Measurements from ENCODE around the gene ZFTA.
"Not testable (repeated sequence)": the region's sequence is repeated elsewhere in the genome, so short reads cannot be mapped to it uniquely, and the experiment has no call there.

The ZFTA gene

DNA sequence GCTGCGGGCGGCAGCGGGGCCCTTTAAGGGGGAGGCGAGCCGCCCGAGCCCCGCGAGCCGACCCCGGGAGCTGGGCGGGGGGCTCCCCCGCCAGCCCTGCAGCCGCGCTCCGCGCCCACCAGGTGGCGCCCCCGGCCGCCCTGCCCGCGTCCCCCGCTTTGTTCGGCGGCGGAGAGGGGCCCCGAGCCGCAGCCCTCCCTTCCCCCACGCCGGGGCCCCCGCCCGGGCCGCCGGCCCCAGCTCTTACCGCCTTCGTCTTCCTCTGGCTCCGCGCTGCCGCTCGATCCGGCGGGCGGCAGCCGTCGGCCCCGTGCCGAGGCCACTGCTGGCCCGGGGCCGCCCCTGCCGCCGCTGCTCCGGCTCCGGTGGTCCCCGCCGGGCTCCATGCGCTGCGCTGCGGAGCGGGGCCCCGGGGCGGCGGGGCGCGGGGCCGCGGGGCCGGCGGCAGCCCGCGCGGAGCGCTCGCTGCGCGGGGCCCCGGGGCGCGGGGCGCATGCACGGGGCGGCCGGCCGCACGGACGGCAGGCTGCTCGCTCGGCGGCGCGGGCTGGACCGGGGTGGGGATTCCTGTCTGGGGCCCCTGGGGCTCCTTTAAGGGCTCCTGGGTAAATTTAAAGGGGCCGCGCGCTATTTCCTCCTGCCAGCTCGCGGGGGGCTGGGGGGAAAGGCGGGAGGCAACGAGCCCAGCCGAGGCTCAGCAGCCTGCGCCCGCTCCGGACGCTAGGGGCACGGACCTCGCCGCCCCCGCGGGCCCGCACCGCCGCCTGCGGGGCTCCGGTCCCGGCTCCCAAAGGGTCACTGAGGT lies at the start of gene ZFTA:
ZFTA (minus strand) TSS at position 539 of the 805 bp plus-strand sequence; CDS start at position 386, 153 bp downstream.
- DNase-seq, result no peak

DNA sequence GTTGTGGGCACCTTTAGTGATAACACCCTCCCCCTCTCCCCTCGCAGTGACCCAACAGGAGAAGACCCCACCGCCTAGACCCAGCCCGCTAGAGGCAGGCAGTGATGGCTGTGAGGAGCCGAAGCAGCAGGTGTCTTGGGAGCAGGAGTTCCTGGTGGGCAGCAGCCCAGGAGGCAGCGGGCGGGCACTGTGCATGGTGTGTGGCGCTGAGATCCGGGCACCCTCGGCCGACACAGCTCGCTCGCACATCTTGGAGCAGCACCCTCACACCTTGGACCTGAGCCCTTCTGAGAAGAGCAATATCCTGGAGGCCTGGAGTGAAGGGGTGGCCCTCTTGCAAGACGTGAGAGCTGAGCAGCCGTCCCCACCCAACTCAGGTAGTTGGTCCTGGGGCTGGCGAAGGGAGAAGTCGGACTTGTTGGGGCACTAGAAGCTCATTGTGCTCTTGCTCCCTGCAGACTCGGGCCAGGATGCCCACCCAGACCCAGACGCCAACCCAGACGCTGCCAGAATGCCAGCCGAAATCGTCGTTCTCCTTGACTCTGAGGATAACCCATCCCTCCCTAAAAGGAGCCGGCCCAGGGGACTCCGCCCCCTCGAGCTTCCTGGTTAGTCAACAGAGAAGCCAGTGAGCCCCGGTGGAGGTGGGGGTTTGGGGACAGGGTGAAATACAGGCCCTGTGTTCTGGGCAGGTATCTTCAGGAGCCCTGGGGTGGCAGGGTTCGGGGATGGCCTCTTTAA lies 49.4 kb upstream of the ZFTA start:
- no peak for DNase-seq

DNA sequence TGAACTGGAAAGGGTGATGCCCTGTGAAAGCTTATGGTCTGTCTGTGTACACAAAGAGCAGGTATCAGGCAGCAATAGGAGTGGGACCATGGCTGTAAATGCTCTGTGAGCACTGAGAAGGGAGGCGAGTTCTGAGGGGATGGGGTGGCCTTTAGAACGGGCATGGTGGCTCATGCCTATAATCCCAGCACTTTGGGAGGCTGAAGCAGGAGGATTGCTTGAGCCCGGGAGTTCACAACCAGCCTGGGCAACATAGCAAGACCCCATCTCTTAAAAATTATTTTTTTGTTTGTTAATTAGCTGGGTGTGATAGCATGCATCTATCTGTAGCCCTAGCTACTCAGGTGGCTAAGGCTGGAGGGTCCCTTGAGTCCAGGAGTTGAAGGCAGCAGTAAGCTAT lies 48.2 kb upstream of the ZFTA start:
- DNase-seq, result no peak

DNA sequence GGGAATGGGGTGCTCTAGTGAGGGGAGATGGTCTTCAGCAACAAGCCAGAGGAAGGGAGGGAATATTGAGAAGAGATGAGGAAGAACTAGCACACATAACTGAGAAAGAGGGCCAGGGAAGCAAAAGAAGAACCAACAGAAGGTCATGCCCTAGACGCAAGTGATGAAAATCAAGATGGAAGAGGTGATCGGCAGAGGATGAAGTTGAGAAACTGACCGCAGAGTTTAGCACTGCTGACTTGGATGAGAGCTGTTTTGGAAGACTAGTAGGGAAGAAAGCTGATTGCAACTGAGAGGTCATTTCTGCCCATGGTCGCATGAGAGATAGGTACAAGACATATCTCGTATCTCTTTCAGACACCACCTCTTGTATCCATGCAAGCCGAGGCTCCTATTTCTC lies 47.6 kb upstream of the ZFTA start:
- DNase-seq, result no peak

DNA sequence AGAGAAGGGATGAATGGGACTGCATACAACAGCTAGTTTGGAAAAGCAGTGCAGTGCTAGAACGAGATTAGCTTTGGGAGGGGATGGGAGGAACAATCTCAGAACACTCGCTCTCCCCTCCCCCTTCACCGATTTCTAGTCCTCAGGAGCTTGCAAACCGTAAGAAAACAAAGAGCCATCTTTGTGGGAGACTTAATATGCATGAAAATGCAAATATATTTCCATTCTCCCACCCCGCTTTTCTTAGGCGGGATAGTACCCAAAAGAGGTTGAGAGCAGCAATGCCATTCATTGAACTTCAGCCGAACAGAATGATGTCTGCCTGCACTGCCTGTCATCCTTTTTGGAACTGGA lies 45.8 kb upstream of the ZFTA start:
- no peak for DNase-seq

DNA sequence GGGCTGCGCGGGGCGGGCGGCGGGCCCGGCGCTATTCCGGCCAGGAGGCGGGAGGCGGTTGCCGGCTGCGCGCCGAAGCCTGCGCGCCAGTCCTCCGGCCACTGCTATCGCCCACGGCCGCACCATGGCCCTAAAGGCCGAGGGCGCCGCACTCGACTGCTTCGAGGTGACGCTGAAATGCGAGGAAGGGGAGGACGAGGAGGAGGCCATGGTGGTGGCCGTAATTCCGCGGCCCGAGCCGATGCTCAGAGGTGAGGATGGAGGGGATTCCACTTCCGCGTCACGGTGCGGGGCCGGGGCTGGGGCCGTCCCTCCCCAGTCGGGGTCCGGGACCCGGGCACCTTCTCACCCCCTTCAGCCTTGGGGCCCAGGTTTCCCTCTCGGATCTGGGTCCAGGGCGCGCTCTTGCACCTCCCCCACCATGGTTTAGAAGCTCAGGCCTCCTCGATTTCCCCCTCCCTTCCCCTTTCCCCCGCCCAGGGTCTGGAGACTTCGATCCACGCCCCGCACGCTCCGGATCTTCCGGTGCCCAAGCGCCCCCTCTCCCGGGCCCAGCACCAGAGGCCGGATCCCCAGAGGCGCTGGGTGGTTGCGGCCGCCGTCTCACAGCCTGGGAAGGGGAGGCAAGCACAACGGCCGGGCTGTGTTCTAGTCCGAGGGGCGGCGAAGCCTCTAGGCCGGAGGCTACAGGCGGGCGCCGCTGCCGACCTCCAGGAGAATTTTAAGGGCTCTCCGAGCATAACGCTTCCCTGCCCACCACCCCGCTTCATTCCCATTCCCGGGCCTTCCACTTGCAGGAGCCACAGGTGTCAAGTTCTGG lies 45.2 kb upstream of the ZFTA start:
- no peak for DNase-seq

DNA sequence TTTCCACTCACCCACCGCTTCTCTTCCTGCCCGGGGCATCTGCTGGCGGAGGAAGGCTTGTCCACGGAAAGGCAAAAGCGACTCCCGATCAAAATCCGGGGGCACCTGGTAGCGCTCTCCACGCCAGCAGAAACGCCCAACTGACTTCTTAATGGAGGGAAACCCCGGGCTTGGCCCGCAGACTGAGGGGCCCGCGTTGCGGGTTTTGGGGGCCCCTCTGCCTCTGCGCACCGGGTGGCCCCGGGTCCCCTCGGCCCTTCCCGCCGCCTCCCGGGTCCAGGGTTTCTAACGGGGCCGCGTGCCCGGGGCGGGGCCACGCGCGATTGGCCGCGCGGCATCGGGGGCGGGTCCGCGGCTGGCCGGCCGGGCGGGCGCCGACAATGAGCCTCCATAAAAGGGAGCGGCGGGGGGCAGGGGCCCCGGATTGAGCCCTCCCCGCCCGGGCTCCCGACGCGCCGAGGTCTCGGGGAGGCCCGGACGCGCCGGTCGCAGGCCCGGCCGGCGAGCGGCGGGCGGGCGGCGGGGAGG lies 44.5 kb upstream of the ZFTA start, which contains the start of gene SPINDOC:
SPINDOC (plus strand) TSS at position 422 of the 528 bp plus-strand sequence. CDS start 231 bp downstream, outside the sequence.
- DNase-seq, result peak; percentile 32

DNA sequence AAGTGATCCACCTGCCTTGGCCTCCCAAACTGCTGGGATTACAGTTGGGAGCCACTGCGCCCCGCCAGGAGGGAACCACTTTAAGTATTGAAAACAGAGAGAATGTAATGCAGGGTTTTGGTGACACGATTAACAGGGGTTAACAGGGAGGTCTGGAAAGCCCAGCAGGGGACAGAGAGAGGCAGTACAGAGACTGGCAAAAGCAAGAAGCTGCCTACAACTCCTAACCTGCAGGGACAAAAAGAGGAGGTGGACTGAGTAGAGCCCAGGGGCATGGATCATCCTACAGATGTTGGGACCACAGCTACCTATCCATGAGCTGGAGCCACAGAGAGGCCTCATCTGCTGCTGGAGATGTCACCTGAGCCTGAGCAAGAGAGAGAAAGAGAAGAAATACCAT lies 42.9 kb upstream of the ZFTA start:
- DNase-seq, result no peak

DNA sequence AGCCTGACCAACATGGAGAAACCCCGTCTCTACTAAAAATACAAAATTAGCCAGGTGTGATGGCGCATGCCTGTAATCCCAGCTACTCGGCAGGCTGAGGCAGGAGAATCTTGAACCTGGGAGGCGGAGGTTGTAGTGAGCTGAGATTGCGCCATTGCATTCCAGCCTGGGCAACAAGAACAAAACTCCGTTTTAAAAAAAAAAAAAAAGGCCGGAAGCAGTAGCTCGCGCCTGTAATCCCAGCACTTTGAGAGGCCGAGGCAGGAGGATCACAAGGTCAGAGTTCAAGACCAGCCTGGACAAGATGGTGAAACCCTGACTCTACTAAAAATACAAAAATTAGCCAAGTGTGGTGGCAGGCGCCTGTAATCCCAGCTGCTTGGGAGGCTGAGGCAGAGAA lies 41.8 kb upstream of the ZFTA start:
- DNase-seq, result not testable (repeated sequence)

DNA sequence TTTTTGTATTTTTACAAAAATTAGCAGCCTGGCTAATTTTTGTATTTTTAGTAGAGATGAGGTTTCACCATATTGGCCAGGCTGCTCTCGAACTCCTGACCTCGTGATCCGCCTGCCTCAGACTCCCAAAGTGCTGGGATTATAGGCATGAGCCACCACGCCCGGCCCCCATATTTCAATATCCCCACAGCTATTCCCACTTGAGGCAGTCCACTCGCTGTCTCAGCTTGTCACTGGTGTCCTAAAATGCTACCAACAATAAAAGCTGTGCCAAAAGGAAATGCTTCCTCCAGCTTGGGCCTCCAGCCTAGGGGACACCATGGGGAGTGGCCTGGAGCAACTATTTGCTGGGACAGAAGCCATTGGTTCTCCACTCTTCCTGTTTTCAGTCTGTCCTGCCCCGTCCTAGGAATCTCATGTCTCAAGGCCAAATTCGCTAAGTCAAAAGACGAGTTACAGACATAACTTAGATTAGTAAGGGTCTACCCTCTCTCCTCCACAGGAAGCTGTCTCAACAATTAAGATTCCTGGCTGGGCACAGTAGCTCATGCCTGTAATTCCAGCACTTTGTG lies 37.4 kb upstream of the ZFTA start:
- DNase-seq, result no peak

DNA sequence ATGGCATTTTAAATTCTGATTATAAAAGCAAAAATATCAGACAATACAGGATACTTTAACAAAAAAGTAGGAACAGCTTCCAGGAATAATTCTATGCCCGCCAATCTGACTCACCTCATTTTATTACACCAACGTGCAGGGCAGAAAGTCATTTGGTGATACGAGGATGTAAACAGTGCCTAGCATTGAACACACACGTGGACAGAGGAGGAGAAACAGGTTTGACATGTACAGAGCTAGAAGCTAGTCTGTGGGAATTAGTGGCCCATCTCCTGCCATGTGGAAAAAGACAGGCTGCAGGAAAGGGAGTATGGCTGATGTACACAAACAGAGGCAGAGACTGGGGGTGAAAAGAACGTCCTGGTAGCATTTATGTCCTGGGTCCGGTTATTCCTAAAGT lies 35.7 kb upstream of the ZFTA start:
- no peak for DNase-seq

DNA sequence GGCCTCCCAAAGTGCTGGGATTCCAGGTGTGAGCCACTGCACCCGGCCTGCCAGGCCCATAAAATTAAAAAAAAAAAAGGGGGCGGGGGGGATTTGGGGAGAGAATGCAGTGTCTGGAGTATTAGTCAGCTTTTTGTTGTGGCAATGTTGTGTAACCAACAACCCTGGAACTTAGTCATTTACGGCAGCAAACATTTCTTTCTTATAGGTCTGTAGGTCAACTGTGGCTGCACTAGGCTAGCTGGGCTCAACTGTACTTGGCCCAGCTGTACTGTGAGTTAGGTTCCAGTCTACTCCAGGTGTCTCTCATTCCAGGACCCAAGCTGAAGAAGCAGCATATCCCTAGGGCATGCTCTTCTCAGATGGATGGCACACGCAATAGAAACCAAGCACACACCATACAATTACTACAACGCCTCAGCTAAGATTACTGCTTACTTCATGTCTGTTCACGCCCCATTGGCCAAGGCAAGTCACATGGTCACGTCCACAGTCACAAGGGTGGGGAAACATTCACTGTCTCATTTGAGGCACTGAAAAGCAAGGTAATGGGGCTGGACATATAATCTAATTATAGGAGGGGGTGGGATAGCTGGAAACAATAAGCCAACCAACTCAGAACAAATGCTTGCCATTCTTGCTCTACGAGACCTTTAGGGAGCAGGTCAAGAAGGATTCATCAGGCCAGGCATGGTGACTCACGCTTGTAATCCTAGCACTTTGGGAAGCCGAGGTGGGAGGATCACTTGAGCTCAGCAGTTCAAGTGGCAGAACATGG lies 34.3 kb upstream of the ZFTA start:
- DNase-seq, result no peak

DNA sequence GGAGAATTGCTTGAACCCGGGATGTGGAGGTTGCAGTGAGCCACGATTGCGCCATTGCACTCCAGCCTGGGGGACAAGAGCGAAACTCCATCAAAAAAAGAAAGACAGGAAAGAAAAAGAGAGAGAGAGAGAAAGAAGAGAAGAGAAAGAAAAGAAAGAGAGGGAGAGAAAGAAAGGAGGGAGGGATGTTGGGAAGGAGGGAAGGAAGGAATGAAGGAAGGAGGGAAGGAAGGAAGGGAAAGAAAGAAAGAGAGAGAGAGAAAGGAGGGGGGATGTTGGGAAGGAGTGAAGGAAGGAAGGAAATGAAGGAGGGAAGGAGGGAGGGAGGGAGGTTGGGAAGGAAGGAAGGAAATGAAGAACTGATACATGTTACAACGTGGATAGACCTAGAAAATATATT lies 32.3 kb upstream of the ZFTA start:
- no peak for DNase-seq

DNA sequence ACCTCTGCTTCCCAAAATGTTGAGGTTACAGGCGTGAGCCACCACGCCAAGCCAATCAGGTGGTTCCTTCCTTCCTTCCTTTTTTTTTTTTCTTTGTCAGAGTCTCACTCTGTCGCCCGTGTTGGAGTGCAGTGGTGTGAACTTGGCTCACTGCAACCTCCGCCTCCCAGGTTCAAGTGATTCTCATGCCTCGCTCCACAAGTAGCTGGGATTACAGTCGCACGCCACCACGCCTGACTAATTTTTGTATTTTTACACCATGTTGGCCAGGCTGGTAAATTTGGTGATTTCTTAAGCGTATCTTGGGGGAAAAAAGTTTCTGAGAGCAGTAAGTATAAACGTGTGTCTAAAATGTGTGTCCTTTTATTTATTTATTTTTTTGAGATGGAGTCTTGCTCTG lies 26.5 kb upstream of the ZFTA start:
- no peak for DNase-seq

DNA sequence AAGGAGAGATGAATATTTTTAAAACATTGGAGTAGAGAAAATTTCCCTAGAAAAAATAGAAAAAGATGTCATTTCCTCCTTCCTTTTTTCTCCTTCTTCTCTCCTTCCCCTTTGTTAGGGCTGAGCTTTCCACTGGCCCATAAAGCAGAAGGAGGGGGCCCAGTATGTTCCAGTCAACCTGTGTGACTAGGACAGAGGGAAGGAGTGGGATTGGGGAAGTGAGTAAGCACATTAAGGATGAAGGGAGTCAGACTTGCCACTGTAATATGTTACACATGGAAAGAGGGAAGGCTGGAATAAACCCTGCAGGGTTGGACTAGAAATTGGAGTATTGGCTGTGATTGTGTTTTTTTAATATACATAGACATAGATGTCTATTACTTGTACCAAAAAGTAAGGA lies 24.6 kb upstream of the ZFTA start:
- no peak for DNase-seq

DNA sequence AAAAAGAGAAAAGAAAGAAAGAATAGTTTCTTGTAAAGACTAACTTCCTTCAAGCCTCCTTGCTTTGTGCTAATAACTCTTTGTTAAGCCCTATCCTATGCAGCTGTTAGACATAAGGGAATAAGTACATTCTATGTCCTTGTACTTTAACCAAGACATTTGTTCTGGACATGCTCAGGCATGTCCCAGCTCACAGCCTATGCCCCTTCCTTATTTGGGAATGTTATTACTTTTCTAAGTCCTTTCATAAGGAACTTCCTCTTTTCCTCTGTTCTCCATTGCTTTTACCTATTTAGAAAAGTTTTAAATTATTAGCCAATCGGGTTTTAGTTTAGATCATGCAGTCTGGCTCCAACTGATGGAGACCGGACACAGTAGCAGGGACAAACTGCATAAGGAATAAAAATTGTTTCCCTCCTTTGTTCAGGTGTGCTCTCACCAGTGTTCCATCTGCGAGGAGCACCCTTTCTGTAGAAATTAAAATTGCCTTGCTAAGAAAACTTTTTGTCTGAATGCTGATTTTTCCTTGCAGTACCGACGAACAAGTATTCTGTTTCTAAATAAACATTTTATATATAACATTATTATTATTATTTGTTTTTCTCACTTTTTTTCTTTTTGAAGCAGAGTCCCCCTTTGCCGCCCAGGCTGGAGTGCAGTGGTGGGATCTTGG lies 23.1 kb upstream of the ZFTA start:
- no peak for DNase-seq

DNA sequence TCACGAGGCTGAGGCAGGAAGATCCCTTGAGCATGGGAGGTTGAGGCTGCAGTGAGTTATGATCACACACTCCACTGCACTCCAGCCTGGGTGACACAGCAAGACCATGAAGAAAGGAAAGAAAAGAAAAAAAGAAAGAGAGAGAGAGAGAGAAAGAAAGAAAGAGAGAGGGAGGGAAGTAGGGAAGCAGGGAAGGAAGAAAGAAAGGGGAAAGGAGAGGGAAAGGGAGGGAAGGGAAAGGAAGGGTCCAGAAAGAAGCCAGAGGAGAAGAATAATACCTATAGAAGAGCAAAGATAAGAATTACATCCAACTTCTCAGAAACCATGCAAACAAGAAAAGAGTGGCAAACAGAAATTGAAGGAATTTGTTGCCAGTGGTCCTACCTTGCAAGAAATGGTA lies 17.2 kb upstream of the ZFTA start:
- no peak for DNase-seq

DNA sequence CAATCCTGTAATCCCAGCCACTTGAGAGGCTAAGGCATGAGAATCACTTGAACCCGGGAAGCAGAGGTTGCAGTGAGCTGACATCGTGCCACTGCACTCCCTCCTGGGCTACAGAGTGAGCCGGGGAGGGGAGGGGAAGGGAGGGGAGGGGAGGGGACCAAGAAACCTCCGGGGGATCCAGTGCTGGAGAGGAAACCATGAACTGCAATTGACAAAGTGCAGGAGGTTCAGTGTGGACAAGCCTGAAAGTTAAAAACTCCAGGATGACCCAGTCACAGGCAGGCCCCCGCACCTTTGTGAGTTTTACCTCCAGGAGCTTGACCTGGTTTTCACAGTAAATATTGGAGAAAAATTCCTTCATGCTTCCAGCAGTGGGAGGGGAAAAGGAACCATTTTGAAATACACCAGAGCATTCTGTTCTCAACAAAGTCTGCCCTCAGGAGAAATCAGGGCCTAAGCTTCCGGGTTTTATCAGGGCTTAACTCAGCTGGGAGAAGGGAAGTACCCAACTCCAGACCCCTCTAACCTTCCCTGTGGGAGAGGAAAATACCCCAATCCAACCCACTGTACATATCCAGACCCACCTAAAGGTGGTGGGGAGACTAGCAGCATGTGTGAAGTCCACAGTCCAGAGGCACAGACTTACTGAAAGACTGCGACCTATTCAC lies 15.5 kb upstream of the ZFTA start:
- DNase-seq, result no peak

DNA sequence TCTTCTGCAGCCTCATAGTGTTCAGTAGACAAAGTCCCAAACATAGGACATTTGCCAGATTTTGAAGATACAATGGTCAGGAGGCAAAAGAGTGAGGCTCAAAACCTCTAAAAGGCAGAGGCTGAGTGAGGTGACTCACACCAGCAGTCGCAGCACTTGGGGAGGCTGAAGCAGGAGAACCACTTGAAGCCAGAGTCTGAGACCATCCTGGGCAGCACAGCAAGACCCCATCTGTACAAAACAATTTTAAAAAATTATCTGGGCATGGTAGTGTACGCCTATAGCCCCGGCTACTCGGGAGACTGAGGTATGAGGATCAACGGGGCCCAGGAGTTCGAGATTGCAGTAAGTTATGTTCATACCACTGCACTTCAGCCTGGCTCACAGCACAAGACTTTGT lies 14.2 kb upstream of the ZFTA start:
- no peak for DNase-seq

DNA sequence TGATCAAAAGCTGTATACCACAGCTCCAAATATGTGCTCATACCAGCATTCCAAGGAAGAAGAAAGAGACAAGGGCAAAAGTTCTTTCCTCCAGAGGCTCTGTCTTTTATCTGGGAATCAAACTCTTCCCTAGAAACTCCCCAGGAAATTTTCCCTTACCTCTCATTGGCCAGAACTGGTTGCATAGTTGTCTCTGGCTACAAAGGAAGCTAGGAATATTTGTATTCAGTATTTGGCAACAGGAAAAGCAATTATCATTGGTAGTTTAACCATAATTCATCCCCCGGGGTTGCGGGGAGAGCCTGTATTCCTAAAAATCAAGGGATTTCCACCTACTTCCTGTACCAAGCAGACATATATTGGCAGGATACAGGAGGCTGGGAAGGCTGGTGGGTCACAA lies 10.5 kb upstream of the ZFTA start:
- DNase-seq, result no peak

DNA sequence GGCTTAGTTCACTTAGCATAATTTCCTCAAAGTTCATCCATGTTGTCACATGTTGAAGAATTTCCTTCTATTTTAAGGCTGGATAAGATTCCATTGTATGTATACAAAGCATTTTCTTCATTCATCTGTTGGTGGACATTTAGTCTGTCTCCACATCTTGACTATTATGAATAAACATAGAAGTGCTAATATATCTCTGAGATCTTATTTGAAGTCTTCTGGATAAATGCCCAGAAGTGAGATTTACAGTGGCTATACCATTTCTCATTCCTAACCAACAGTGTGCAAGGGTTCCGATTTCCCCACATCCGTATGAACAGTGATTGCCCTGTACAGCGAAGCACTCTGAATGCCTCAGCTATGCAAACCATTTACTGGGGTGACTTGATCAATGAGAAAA lies 6.6 kb upstream of the ZFTA start:
- no peak for DNase-seq

Data from NCI-H1694 treated with DMSO at 0.1 percent for 48 hours (cell line).